Stimulated activated CD8-positive, alpha-beta memory T cell treated with anti-CD3 and anti-CD28 coated beads, Interleukin-2, amount 100 ng/mL, for 48 hours (primary cell): ENCODE results near the gene ADAMTS7.
"Not testable (repeated sequence)": the region's sequence is repeated elsewhere in the genome, so short reads cannot be mapped to it uniquely, and the experiment has no call there.

Experiments used
- DNase-seq, 2 donors: peaks; one replicate each; pipeline ENCODE4 v3.0.0-alpha.2; 2020; ENCODE audit warnings: low read depth in 2 of 2

Gene ADAMTS7

DNA sequence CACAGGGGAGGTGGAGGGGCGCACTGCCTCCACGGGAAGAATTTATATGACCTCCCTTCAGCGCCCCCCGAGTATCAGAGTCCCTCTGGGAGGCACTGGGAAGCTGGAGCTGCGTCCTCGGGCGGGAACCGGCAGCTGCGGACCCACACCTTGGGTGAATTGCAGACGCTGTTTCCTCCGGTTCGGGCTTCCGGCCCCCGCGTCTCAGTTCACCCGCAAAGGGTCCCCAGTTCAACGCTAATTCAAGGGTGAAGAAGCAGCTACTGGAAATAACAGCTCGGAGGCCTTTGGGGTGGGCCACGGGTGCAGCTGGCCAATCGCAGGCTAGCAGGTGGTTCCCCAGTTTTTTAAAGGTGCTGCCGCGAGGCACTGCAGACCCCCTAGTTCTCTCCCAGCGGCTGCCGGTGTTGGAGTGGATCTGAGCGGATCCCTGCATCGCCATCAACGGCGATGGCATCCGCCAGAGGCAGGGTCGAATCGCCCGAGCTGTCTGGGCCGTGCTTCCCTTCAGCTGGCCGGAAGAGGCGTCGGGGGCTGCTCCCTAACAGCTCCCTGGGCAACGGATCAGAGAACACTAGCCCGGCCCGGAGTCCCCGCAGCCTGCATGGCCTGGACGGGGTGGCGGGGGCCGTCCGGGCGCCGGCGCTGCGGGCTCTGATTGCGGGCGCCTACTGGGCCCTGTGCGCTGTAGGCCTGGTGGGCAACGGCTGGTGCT is 19.4 kb upstream of the ADAMTS7 start:
- DNase-seq = no peak

DNA sequence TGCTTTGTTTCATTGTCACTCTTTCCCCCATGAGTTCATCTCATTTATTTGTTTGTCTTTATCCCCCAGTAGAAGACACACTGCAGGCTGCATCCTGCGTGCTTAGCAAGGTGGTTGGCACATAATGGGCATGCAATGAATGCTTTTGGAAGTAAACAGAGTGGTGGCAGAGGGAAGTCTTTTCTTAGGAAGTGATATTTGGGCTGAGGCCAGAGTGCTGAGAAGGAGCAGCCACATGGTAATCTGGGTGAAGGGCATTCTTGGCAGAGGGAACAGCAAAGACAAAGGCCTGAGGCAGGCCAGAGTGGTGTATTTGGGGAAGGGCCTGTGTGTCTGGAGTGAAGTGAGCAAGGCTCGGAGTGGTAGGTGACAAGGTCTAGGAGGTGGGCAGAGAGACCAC is 17.7 kb upstream of the ADAMTS7 start:
- DNase-seq = no peak

DNA sequence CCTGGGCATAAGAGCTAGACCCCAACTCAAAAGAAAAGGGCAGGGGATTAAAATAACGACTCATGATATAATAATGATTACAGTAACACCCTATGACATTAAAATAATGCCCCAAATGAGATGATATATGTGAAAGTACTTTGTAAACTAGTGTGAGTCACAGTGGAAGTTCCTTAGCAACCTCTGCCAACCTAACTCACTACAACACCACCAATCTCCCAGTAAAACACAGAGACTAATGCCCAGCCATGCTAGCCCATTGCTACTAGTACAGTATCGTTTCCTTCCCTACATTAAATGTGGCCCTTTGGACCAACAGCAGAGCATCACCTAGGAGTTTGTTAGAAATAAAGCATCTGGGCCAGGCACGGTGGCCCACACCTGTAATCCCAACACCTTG is 11.2 kb upstream of the ADAMTS7 start:
- no peak for DNase-seq

DNA sequence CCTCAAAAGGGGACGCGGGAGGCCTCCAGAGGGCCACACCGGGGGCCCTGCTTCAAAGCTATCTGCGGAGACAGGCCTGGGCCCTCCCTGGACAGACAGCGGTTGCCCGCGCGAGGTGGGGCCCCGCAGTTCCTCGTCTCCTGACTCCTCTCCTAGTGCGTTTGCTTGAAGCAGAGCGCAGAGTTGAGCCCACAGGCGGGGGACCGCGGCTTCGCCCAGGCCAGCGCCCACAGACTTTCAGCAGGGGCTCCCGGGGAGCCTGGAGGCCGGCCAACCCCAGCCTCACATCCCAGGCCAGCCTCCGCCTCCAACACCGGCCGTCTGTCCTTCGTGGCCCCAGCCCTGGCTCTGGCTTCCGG is 540 bp upstream of the ADAMTS7 start:
- no peak for DNase-seq

DNA sequence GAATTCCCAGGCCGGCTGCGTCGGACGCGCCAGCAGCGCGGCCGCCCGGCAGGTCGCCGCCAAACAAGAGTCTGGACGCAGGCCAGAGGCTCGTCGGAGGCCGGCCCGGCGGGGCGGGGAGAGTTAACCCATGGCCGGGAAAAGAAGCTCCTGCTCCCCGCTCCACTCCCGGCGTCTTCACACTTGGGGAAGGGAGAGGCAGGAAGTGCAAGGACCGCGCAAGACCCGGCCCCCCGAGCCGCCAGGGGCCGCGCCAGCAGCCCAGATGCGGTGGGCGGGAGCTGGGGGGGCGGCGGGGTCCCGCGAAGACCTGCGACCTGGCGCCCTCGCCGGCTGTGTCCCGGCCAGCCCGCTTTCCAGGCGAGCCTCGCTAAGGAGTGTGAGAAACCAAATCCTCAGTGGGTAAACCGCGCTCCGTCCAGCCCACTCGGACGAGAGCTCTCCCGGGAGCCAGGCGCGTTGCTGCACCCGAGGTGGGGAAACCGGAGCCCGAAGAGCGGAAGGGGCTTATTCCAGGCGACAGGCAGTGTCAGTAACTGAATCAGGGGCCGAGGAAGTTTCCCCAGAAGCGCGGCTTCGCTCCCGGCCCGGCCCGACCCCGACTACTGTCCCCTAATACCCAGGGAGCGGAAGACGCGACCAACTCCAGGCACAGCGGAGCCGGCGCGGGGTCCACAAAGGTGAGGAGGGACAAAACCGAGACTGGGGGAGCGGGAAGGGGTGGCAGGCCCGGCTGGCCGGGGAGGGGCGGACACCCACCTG is 721 bp downstream of the ADAMTS7 start:
- DNase-seq = no peak

DNA sequence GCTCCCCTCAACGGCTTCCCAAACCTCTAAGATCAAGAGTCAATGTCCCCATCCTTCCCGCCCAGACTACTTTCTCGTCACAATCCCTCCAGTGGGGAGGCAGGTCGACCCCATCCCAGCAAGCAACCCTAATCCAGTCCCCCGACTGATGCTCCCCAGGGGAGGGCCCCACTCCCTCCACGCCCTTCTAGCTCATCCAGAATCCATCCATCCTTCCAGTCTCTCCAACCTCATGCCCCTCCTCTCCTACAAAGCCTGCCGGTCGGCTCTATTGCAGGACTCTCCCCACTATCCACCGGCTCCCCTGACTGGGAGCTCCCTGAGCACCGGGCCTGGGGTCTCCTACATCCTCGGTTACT is 1.3 kb downstream of the ADAMTS7 start:
- no peak for DNase-seq

DNA sequence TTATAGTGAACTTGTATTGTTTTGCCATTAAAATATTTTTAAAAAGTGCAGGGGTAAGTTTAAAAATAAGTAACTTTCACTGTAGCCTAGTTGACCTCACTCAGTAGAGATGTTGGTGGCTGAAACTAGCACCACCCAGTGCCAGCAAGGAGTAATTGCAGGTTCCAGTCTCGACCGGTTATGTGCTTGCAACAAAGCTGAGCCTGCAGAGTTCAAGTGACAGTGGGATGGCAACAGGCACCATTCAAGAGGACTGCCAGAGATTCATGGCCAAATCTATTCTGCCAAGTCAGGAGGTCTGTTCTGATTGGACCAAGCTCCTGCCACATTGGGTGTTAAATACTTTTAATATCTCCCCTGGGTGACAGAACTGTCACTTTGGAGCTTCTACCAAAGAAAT is 2.7 kb downstream of the ADAMTS7 start:
- DNase-seq = no peak

DNA sequence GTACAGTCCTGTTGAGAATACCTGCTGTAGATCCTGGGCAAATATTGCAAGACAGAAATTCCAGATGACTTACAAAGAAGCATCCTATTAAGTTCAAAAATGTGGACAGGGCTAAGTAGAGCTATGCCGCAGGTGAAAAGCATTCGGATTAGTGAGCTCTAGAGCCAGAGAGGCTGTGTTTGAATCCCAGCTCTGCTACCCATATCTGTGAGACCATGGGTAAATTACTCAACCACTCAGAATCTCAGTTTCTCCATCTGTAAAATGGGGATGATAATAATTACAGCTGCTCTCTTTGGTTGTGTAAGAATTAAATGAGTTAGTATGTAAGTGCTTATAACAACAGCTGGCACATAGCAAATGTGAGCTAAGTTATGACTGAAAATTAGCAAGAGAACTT is 3.9 kb downstream of the ADAMTS7 start:
- no peak for DNase-seq

DNA sequence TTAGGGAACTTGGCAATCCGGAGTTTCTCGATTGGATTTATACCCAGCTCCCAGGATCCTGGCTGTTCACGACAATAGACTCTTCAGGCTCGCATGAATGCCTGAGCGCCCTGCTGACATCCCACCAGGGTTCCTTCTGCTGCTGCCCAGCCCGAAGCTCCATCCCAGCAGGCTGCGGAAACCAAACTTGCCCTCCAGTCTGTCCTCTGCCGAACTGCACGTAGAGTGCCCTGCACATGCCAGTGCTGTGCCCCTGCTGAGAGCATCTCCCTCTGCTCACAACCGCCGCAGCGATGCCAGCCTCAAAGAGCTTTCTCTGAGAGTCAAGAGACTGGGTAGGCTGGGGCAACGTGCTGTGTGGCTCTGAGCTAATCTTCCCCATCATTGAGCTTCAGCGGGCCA is 6.9 kb downstream of the ADAMTS7 start:
- DNase-seq = no peak

DNA sequence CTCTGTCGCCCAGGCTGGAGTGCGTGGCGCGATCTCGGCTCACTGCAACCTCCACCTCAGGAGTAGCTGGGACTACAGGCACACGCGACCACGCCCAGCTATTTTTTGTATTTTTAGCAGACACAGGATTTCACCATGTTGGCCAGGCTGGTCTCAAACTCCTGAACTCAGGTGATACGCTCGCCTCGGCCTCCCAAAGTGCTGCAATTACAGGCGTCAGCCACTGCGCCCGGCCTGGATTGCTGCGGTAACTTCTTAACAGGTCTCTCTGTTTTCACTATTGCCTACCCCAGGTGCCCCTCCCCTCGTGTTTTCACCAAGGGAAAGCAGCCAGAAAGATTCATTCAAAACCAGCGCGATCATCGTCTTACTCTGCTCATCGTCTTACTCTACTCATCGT is 10.5 kb downstream of the ADAMTS7 start:
- no peak for DNase-seq

DNA sequence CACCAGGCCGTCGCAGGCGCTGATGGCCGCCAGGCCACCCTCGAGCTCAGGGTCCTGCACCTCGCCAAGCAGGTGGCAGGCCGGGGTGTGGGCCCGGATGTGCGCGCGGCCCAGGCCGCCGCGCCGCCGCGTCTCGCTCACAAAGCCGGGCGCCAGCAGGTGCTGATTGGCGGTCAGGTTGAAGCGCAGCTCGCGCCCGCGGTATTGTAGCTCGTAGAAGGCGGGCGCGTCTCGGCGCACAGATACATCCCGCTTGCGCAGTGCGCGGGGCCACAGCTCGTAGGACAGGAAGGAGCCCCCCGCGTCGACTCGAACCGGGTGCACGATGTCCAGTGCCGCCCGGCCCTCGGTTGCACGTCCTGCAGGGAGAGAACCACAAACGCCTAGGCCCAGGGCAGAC is 11.1 kb downstream of the ADAMTS7 start:
- no peak for DNase-seq

DNA sequence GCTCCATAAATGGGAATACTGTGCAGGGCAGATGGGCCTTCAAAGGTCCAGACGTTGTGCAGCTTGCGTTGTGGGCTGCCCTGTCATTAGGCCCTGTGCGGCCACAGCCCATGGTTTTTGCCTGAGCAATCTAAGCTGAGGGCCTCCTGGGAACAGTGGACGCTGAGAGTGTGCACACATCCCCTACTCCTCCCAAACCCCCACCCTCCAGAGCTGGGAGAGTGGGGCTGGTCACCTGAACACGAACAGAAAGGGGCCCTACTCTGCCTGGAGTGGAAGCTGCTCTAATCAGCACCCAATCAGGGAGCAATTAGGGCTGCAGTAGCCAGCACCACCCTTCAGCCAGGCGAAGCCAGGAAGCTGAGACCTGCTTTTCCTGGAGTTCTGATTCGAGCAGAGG is 12.2 kb downstream of the ADAMTS7 start:
- not testable (repeated sequence) for DNase-seq

DNA sequence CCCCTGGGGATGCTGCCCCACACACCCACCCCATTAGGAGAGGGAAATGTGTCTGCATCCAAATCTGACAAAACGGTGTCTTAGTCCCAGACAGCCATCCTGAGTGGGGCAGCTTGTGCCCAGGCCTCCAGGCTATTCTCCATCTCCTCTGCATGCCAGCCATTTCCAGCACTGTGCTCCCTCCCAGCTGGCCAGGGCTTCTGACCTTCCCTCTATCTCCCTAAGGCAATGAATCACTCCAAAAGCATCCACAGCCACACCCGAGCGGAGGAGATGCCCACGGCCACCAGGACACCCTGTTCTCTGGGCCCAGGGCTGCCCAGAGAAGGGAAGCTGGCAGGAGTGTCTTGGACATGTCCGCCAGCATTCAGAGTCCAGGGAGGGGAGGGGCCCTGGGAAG is 12.9 kb downstream of the ADAMTS7 start:
- DNase-seq = not testable (repeated sequence)

DNA sequence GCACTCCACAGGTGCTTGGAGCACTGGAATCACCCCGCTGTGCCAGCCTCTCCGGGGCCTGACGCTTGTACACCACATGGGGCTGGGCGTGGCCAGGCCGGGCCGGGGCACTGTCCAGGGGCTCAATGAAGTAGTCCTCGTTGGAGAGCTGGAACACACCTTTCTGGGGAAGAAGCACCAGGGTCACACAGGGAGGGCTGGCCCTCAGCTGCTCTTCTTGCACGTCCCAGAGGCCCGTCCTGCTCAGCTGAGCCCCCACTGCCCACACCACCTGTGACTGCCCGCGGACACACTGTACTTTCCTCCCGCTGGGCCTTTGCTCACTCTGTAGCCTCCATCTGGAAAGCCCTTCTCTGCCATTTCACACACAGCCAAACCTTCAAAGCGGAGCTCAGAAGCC is 13.3 kb downstream of the ADAMTS7 start:
- DNase-seq = no peak

DNA sequence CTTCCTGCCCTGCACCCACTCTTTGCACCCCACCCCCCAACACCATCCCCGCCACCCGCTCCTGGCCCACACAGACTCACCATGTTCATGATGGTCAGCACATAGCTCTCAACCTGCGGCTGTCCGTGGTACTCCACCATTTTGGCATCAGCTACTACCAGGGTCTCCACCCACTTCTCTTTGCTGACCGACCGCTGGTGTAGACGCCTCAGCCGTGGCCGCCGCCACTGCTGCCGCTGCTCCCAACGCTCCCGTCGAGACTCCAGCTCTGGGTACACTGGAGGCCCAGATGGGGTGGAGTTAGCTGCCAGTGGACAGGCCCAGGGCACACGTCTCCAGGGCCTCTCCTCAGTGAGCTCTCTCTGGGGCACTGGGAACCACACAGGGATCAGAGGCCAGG is 14.8 kb downstream of the ADAMTS7 start:
- DNase-seq = no peak

DNA sequence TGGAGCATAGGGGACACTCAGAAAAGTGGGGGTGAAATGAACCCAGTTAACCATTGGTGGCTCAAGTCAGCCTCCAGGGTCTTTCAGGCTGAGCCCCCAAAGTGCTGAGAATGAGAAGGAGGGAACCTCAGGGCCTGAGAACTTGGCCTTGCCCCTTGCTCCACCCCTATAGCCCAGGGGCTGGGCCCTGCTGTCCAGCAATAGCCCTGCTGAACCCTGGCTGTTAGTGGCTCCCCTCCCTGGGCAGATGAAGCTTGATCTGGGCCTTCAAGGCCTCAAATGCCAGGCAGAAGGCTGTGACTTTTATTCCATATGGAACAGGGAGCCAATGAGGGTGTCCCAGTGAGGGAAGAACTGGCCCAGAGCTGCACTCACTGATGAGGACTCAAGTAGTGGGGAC is 16.2 kb downstream of the ADAMTS7 start:
- no peak for DNase-seq

DNA sequence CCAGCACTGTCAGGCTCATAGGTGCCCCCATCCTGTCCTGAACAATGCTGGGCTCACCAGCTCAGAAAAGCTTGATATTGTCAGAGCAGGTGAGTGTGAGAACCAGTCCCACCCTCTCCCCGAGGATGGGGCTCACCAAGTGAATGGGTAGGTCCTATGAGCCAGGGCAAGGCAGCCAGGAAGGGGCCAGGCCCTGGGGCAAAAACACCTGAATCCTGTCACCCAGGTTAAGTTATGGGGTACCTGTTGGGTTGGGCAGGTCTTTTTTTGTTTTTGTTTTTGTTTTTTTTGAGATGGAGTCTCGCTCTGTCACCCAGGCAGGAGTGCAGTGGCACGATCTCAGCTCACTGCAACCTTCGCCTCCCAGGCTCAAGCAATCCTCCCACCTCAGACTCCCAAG is 16.8 kb downstream of the ADAMTS7 start:
- not testable (repeated sequence) for DNase-seq

DNA sequence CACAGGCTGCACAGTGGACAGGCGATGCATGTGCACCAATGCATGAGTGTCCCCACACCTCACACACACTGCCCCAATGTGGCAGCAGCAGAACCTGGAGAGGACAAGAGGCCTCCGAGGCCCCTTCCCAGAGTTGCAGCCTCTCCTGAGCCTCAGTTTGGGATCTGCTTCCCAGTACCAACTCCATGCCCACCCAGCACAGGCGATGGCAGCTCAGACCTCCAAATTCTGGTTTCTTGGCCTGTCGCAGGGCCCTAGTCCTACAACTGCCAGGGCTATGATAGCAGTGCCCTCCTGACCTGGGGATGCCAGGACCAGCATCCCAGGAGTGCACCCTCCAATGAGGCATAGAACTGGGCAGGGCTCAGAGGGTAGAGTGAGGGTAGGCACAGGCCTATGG is 19.9 kb downstream of the ADAMTS7 start:
- no peak for DNase-seq

DNA sequence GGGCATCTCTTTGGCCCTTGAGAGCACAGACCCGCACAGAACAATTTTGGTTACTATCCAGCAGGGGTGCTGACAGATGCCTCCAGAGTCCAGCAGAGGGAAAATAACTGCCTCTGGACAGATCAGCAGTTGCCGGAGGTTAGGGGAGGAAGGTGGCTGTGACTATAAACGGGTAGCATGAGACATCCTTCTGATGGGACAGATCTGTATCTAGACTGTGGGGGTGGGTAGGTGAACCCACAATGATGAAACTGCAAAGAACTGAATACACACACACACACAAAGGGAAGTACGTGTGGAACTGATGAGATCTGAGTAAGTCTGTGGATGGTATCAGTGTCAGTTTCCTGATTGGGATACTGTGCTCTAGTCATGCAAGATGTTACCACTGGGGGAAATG is 21.2 kb downstream of the ADAMTS7 start:
- no peak for DNase-seq

DNA sequence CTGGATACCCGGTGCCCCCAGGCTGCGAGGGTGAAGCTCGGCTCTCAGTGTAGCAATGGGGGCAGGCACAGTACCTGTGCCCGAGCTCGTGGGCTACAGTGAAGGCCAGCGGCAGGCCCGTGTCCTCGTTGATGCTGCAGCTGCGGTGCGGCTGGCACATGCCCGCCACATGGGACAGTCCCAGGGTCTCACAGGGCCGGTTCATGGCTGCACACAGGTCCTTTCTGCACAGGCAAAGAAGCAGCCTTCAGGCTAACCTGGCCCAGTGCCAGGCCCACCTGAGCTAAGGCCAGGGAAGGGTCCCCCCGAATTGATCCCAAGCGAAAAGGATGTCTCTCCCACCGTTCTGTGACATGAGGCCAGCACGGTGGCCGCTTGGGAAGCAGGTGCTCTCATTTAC is 21.6 kb downstream of the ADAMTS7 start:
- DNase-seq = no peak

DNA sequence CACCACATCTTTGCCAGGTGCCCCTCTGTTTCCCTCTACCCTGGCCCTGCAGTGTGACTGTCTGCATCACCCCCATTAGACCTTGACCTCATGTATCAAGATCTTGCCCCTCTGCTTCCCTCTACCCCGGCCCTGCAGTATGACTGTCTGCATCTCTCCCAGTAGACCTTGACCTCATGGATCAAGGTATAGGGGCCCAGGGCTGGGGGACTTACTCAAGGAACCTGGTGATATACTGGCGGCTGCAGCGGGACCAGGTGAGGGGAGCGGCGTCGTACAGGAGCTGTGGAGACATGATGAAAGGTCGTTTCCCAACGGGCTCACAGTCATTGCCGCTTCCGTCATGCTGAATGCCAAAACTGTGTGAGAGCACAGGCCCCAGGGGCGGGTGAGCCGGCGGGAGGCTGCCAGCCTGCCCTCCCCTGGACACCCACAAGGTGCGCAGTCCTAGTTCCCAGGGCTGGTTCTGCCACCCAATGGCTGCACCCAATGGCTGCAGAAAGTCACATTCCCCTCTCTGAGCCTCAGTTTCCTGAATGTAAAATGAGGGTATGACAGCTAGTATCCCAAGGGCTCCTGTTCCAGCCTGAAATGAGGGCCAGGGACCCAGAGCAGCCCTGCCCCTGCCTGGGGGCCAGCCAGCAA is 23.1 kb downstream of the ADAMTS7 start:
- DNase-seq = no peak

DNA sequence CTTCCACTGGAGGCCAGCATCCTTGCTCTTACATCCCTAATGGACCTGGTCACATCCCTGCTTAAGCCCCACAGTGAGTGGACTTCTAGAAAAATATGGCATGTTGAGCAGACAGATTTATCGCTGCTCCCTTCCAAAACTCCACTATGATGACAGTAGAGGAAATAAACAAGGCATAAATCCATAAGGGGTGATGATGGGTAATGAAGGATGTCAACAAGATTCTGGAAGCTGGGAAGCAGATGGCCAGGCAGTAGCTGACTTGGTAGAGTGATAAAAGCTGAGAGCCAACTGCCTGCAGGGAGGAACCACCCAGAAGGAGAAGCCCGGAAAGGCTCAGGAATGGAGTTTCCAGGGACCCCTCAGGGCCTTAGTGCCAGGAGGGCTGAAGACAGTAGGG is 28.9 kb downstream of the ADAMTS7 start:
- not testable (repeated sequence) for DNase-seq

DNA sequence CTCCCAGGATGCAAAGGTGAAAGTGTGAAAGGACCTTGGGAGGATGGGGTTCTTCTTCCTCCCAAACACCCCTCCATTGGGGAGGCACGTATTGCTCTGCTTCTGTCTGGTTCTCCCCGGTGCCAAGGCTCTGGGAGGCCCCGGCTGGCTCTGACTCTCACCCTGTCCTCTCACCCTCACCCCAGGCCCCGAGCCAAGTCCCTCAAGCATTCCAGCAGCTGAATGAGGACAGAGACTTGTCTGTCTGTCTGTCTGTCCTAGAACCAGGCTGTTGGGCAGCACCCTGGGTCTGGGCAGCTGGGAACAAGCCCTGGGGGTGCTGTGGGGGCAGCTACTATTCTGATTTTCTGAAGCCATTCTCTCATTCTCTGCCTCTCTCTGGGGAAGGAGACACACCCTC is 29.9 kb downstream of the ADAMTS7 start:
- DNase-seq = not testable (repeated sequence)
